ENCODE data around the gene ZNF45.

DNA sequence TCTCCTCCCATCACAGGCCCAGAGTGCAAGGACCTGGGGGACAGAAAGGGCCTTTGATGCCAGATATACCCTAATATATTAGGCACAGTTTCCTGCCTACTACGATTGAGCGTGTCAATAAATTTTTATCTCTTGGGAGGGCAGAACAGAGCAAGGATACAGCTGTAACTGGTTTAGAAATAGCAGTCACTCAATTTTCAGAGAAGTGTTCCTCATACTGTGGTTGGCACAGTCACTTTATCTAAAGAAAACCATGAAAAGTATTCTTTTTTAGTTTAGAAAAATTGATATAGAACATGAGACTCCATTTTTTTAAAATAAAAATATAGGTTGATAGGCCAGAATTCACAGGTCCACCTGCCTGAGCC lies 48.4 kb upstream of the ZNF45 start:
- TF ChIP-seq, protein P1, sequence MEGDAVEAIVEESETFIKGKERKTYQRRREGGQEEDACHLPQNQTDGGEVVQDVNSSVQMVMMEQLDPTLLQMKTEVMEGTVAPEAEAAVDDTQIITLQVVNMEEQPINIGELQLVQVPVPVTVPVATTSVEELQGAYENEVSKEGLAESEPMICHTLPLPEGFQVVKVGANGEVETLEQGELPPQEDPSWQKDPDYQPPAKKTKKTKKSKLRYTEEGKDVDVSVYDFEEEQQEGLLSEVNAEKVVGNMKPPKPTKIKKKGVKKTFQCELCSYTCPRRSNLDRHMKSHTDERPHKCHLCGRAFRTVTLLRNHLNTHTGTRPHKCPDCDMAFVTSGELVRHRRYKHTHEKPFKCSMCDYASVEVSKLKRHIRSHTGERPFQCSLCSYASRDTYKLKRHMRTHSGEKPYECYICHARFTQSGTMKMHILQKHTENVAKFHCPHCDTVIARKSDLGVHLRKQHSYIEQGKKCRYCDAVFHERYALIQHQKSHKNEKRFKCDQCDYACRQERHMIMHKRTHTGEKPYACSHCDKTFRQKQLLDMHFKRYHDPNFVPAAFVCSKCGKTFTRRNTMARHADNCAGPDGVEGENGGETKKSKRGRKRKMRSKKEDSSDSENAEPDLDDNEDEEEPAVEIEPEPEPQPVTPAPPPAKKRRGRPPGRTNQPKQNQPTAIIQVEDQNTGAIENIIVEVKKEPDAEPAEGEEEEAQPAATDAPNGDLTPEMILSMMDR (IDR thresholded peaks at IDR 0.05), result no peak
- no peak for TF ChIP-seq ZFX (IDR thresholded peaks at IDR 0.05; ENCODE audit: borderline replicate concordance)

All from 22Rv1 (cell line).